GM19467 (cell line): Measurements from ENCODE around the gene MDK.

Experiments used
- ATAC-seq: cut with Tn5 transposase; IDR thresholded peaks from one replicate; pipeline ENCODE4 v1.9.1; 2021; ENCODE audit warnings: mild to moderate bottlenecking, moderate library complexity; ENCODE audit not compliant: unreplicated experiment

MDK gene

DNA sequence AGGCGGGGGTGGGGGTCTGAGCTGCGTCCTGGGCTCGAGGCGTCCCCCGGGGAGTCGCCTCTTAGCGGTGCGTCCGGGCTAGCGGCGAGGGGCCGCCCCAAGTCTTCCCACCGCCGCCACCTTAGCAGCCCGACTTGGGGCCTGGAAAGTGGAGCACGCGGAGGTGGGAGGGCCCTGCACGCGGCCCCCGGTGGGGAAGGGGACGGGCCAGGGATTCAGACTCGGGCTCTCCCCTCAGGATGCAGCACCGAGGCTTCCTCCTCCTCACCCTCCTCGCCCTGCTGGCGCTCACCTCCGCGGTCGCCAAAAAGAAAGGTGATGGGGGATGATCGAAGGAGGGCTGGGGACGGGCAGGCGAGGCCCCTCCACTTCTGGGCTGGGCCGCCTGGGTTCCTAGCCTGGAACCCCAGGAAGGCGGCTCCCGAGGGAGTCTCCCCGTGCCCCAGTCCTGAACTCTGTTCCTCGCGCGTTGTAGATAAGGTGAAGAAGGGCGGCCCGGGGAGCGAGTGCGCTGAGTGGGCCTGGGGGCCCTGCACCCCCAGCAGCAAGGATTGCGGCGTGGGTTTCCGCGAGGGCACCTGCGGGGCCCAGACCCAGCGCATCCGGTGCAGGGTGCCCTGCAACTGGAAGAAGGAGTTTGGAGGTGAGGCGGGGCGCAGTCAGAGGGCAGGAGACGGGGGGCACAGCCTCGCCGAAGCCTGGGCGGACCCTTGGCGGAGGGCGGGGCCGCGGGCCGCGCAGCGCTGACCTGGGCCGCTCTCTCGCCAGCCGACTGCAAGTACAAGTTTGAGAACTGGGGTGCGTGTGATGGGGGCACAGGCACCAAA is 563 bp downstream of the MDK start:
- ATAC-seq = no peak

DNA sequence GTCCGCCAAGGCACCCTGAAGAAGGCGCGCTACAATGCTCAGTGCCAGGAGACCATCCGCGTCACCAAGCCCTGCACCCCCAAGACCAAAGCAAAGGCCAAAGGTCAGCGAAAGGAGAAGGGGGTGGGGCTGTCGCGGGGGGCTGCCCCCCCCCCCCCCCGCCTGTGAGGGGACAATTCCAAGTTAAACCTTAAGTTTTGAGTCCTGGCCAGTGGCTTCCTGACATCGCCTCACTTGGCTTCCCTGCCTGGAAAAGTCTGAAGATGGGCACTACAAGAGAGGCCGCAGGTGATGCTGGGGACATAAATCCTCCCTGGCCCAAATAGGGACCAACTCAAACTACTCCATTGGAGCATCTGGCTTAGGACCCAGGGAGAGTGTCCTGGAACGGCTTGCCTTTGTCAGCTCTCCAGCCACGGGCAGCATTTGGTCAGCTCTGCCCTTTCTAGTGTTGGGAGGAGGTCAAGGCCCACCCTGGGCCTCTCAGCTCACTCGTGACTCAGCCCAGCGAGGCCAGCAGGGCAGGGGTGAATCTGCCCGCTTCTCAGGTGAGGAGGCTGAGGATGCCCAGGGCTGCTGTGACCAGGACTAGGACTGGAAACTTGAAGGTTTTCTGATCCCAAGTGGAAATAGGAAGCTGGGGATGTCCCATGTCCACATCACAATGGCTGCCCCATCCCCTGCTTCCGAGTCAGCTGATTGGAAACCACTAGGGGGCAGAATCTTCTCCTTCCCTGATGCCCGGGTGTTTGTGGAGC is 1.4 kb downstream of the MDK start:
- no peak for ATAC-seq

DNA sequence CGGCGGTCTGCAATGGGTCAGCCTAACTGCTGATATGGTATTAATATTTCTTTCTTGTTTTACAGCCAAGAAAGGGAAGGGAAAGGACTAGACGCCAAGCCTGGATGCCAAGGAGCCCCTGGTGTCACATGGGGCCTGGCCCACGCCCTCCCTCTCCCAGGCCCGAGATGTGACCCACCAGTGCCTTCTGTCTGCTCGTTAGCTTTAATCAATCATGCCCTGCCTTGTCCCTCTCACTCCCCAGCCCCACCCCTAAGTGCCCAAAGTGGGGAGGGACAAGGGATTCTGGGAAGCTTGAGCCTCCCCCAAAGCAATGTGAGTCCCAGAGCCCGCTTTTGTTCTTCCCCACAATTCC is 1.9 kb downstream of the MDK start:
- ATAC-seq = no peak

DNA sequence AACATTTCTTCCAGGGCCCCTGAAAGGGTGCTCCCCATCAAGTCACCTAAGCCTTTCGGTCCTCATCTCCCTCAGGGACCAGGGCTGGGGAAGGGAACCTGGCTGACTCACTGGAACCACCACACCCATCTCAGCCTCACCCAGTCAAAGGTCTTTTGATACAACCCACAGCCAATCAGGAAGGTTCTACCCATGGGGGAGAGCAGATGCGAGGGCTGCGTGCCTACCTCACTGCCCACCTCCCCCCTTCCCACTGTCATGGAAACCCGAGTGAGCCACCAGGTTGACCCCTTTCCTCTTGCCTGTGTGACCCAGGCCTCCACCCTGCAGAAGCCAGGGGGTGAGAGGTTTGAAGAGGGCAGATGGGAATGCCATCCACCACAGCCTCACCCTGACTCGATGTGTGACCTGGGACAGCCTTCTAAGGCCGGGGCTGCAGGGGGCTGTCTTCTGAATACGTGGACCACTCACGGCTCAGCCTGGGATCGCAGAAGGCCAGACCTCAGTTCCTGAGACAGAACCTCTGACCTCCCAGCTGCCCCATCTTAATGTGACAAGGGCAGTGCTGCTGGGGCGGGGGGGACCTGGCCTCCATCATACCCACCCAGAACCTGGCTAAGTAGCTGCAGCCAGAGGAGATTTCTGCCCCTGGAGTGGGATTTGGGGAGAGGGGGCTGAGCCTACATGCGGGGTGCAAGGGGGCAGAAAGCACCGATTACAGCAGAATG is 2.7 kb downstream of the MDK start:
- ATAC-seq = no peak

DNA sequence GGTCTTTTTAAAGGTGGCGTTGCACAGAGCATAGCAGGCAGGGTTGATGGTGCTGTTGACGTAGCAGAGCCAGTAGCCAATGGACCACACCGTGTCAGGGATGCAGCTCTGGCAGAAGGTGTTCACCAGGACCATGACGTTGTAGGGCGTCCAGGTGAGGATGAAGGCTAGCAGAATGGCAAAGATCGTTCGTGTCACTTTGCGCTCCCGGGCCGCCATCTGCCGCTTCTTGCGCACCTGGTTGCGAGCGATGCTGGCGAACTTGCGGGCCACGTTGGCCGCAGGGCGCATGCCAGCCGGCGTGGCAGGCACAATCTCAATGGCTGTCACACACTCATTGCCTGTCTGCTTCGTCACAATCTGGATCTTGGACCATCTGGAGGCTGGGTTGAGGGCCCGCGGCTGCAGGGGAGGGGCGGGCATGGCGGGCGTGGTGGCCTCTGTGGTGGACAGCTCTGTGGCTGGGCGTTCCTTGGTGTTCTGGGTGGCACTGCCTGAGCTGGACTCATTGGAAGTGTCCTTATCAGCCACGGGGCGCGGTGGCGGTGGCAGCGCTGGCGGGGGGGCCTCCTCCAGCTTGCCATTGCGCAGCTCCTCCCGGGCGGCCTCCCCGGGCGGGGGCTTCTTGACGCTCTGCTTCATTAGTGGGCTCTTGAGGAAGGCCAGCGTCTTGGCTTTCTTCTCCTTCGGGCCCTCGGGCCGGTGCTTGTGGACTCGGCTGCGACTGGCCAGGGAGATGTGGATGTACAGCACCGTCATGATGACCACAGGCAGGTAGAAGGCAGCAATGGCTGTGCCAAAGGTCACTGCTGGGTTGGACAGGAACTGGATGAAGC is 3.9 kb downstream of the MDK start:
- ATAC-seq = no peak

DNA sequence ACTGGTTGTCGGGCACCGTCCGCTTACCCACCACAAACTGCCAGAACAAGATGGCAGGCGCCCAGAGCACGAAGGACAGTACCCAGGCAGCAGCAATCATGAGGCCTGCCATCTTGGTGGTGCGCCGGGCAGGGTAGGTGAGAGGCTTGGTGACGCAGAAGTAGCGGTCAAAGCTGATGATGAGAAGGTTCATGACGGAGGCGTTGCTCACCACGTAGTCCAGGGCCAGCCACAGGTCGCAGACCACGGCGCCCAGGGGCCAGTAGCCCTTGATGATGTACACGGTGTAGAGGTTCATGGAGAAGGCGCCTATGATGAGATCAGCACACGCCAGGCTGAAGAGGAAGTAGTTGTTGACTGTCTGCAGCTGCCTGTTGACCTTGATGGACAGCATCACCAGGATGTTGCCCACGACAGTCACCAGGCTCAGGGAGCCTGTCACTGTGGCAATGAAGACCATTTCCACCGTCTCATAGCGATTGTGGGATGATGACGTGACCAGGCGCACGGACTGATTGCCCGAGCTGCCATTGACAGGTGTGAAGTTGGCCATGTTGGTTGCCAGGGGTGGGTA is 4.6 kb downstream of the MDK start:
- ATAC-seq = no peak

DNA sequence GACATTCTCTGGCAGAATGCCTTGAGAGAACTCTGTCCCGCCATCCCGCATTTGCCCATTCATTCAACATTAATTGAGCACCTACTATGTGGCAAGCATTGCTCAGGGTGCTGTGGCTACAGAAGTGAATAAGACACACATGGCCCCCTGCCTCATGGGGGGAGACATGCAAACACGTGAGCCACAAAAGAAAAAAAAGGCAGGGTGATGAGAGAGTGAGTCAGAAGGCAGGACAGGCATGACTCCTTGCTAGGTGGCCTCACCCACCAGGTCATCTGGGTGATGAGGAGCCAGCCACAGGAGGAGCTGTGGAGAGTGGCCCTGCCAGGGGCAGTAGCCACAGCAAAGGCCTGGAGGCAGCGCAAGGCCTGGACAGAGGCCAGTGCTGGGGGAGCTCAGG is 5.2 kb downstream of the MDK start:
- ATAC-seq = no peak

DNA sequence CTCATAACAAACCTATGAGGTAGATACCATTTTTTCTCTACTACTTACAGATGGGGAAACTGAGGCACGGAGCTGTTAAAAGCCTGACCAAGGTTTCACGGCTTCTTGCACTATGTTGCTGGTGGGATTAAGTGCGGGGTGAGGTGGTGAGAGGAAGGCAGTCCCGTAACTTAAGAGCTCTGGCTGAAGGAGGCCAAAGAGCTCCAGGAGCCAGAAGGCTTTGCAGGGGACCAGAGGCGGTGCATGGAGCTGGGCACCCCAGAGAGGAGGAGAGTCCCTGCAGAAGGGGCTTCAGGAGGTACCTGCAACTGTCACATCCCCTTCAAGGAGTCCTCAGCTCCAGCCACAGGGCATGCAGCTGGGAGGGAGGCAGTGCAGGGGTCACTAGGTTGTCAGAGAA is 6.0 kb downstream of the MDK start:
- no peak for ATAC-seq

DNA sequence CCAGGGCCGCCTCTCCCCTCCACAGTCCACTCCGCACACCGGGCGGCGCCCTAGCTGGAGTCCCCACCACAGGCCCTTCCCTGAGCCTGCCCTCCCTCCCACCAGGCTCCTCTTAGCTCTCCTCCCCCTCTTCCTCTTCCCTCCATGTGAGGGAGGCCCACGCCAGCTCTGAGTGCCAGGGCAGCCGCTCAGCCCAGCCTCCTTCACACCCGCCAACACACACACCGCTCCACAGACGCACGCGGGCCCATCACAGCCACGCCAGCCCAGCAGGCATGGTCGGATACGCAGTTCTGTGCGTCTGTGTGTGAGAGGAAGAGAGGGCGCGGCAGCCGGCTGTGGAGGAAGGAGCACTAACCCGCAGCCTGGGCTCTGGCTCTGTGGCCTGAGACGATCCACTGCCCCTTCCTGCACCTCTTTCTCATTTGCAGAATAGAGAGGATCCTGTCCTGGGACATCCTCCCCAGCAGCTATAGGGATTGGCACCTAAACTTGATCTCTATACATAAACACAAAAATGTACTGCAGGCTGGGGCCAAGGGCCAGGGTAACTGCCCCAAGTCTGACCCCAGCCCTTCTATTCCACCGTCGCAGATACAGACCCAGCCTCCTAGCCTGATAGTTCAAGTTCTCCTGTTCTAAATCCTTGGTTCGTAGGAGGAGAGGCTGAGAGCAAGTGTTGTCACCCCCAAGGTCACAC is 6.6 kb downstream of the MDK start:
- ATAC-seq = no peak

DNA sequence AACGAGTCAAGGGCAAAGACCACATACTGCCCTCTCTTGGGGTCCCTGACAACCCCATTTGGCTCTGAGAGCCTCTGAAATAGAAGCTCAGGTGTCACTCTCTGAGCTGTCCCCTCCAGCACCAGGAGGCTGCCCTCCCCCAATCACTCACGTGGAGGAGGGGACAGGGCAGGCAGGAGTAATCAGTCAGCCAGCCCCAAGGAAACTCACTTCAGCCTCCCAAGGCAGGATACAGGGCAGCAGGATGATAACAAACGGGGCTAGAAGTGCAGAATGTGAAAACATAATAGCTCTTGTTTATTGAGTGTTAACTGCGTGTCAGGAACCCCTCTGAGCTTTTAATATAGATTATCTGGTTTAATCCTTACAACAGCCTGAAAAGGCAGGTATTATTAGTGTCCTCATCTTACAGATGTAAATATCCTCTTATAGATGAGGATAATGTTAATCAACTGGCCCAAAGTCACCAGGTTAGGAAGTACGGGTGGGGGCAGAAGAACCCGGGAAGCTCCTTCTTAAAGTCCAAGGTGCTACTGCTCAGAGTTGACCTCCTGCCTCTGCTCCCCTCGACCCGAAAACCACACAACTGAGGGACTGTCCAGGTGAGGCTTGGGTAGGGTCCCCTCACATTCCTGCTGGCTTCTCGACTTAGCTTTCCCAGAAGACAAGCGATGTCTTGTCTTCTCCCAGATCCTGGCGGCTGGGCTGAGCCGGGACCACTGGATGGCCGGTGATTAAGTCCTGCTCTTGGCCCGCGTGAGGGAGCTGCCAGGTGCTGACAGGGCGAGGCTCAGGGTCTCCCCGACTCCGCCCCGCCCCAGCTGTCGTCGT is 7.4 kb downstream of the MDK start:
- no peak for ATAC-seq

DNA sequence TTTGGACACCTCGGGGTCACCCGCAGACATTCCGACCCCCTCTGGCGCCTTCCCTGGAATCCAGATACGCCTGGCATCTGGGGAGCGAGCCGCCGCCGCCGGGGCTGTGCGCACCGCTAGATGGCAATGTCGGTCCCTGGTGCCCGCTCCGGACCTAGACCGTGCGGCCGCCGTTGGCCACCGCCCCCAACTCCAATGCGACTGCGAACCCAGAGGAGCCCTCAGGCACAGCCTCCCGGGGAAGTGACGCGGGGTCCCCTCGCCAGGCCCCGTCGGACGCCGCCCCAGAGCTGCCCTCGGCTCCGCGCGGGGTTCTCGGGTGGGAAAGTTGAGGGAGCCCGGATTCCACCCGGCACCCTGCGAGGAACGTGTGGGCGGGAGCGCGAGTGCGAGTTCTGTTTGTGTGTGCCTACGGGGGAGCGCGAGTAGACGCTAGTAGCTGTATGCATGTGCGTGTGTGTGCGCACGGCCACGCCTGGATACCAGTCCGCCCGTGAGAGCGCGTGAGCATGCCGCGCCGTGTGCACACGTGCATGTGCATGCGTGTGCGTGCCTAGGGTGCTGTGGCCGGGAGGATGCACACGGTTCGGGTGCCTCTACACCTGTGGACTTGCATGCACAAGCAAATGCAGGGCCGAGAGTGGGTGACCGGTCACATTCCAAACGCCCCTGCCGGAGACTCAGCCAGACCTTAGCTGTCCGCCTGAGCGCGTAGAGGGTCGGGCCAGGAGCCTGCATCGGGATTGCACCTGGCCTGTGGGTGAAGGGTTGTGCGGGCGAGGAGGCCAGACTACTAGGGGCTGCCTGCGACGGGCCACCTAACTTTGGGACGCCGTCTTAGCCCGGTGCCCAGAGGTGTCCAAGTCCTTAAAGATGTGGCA is 8.2 kb downstream of the MDK start:
- ATAC-seq = peak; percentile 42

DNA sequence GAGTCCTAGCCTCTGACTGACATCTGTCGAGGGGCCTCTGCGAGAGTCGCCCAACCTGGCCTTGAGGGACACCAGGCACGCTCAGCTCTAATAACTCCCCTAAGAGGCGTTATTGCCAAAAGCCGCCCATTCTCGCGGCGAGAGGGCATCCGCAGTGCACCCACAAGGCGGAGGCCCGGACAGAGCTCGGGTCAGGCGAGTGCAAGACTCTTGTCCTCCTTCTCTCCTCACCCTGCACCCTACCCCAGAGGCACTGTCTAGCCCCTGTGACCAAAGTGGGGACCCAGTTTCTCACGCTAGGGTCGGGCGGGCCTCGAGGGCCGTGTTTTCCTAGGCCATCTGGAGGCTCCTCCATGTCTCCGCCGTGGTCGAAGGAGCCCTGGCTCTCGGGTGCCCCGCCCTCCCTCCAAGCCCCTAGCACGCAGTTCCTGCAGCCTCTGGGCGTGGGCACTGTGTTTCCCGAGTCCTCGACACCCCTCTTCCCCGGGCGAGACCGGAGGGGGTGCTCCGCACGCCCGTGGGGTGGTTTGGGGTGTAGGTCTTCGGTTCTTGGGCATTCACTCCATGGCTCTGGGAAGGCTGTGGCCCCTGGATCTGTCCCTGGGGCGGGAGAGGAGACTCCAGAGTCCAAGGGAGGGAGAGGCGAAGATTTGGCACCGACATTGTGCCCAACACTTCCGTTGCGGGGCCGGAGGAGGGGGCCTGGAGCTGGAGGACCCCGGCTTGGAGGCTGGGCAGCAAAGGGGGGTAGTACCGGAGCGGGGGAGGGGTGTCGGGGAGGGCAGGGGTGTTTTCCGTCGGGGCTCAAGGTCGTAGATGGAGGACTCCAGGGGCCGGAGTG is 9.1 kb downstream of the MDK start:
- no peak for ATAC-seq

DNA sequence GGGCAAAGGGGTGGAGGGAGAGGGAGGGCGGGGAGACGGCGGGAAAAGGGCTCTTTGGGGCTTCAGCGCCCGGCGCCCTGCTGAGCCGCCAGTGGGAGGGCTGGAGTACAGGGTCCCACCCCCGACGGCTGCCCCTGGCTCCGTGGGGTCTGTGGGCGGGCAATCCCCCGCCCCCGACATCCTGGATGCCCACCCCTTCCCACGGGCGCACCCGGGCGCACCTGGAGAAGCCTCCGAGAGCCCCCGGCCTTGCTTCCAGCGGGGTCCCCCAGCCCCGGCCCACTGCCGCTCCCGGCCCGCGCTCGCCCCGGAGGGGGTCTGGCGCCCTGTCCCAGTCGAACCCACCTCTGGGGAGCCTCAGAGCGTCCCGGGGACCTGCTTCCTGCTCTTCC is 9.7 kb downstream of the MDK start:
- ATAC-seq = no peak

DNA sequence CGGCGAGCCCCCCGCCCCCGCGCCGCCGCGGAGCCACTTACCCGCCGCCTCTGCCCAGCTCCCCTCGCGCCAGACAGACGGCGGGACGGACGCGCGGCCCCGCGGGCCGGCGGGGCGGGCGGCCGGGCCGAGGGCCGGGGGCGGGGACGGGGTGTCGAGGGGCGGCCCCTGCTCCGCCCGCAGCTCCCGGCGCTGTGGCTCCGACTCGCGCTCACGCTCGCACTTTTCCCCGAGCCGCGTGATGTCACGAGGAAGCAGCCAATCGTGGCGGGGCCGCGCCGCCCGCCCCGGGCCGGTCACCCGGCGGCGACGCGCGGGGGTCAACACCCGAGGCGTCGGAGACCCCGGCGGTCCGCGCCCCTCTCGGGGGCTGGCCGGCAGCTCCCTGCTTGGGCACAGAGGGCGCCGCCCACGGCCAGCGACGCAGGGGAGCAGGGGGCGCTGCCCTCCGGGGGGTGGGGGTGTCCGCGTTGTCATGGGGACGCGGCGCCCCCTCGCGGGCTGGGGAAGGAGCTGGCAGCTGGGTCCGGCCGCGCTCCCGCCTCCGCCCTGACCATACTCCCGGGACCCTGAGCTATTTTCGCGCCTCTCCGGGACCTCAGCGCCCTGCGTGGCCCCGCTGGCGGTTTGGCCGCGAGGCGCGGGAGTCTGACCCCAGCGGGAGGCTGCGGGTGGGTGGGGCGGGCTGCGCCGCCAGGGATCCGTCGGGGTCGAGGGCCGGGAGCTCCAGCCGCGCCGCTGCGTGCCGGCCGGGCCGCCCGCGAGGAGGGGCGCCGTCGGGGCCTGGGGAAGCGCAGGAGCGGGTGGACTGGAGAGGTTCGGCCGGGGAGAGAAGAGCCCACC is 10.3 kb downstream of the MDK start, which contains the start of gene CHRM4:
Gene CHRM4, minus strand, starts transcription at position 199 of the 843 bp plus-strand sequence. CDS start 5,219 bp downstream, outside the sequence.
- ATAC-seq = no peak

DNA sequence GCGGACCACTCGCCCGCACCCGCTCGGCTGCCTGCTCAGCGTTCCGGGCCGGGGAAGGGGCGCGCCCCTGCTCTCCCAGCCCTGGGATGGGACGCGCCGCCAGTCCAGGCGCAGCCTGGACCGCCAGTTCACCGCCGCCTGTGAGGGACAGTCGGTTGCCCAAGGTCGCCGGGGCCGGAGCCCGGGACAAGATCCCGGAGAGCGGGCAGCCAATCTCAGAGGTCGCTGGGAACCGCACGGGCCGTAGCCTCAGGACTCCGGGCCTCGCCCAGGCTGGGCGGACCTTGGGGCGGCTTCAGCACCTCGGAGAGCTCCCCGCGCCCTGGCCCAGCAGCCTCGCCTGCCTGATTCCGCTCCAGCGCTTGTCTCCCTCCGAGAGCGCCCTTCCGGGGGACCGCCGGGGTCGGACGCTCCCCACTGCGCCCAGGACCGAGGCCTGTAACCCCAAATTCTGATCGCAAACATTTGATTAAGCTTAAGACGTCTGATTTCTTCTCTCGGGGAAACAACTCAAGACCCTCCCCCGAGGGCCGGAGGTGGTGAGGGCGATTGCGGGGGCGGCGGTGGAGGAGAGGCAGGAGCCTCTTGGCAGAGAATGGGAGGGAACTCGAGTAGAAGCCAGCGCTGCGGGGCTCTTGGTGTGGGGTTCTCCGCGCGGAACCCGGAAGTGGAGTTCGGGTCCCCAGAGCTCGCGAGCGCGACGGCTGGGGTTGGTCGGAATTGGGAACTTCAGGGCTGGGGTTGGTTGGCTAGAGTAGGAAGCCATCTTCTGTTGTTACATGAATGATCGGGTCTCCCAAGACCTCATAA is 11.2 kb downstream of the MDK start:
- peak; percentile 56 for ATAC-seq
